HG03159 (cell line): ENCODE data around the gene FGF11.
A peak's percentile ranks its signal among the peaks of the same experiment; 100 is the strongest.

Experiments used
- ATAC-seq: cut with Tn5 transposase; IDR thresholded peaks from one replicate; pipeline ENCODE4 v1.9.1; 2021; ENCODE audit warnings: mild to moderate bottlenecking, moderate library complexity; ENCODE audit not compliant: unreplicated experiment

Gene FGF11

DNA sequence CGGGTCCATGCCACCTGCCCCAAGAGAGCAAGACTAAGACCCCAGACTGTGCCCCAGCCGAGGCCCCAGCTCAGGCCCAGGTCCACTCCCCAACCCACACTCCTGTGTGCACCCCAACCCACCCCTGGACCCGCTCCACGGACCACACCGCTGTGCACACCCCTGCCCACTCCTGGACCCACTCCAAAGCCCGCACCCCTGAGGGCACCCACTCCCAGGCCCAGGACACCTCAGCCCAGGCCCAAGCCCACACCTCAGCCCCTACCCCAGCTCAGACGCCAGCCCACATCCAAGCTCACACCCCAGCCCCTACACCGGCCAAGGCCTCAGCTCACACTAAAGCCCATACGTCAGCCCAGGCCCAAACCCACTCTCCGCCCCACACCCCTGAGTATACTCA lies 9.6 kb upstream of the FGF11 start:
- ATAC-seq: no peak

DNA sequence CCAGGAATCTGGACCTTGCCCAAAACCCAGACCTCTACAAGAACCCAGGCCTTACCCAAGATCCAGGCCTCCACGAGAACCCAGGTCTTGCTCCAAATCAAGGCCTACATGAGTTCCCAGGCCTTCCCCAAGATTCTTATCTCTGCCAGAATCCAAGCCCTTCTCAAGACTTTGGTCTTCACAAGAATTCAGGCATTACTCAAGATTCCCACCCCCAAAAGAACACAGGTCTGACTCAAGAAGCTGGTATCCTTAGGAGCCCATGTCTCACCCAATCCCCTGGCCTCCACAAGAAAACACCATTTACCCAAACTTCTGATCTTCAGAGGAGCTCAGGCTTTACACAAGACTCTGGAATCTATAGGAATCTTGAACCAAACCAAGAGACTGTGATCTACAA lies 8.1 kb upstream of the FGF11 start:
- ATAC-seq: no peak

- no peak for ATAC-seq
These were observed 7.0 kb upstream of the FGF11 start for GRCh38 chr17:7432296-7432695.

GRCh38 chr17:7435676-7436555 lies 3.4 kb upstream of the FGF11 start:
- peak; percentile 12 for ATAC-seq

- ATAC-seq: no peak
These were observed 2.5 kb upstream of the FGF11 start for GRCh38 chr17:7436556-7437368.

- ATAC-seq: no peak
These were observed 1.9 kb upstream of the FGF11 start for GRCh38 chr17:7437369-7437863.

- no peak for ATAC-seq
These were observed 1.2 kb upstream of the FGF11 start for GRCh38 chr17:7437950-7438614.

DNA sequence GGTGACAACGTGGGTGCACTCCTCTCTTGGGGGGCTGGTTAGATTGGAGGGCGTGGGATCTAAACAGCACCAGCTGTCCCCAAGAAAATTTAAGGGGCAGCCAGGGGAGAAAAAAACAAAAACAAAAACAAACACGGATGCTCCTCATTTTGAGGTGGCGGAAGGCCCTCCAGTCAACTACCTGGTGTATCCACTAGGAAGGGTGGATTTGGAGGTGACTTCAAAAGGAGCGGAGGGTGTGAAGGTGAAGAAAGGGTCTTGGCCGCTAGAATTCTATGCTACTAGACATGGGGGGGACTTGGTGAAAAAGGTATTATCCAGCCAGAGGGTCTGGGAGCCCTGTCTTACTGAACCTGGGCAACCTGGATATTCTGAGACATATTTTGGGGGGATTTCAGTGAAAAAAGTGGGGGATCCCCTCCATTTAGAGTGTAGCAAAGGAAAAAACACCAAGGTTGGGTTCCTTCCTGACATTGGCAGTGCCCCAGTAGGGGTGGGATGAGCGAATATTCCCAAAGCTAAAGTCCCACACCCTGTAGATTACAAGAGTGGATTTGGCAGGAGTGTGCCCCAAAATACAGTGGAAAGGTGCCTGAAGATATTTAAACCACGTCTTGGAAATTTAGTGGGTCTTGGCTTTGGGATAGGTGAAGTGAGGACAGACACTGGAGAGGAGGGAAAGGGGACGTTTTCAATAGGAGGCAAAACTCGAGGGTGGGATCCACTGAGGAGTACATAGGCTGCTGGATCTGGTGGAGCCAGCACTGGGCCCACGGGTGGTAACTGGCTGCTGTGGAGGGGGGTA lies 454 bp upstream of the FGF11 start:
- no peak for ATAC-seq

DNA sequence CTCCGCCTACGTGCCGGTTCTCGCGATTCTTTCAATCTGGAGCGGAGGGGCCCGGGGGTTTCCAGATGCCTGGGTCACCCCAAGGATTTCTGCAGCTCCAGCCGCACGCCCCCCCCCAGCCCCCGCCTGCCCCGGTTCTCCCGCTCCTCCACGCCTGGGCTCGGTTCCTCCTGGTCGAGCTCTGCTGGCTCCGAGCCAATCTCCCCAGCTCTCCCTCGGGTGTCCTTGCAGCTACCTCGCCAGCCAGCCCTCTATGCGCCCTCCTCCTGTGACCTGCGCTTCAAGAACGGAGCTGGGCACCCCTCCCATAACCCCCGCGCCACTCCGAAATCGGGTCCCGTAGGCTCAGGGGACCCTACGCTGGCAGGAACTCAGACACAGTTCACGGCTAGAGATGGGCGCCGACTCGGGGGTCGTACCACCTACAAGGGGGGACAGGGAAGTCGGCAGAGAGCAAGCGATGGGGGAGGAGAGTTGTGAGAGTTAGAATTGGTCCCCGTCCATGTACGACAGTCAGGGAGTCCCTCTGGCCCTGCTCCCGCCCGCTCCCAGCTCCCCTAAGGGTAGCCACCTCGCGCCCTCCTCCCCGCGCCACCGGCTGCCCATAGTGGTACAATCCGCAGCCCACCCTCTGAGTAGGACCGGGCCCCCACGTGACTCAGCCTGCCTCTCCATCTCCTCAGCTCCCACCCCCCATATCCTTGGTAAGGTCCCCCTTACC lies 961 bp downstream of the FGF11 start:
- ATAC-seq: no peak

DNA sequence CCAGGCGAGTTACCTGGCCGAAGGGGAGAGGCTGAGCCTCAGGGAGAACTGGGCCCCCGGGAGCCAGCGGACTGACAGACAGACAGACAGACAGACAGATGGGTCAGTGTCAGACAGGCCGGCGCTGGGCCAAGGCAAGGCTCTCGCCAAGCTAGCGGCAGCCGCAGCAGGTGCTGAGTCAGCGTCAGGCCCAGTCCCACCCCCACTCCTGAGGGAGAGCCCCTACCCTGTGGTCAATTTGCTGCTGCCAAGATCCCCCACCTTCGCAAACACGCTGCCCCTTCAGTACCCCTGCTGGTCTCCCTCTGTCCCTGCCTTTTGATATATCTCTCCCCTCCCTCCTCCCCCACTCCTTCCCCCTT lies 1.5 kb downstream of the FGF11 start:
- ATAC-seq: no peak

- ATAC-seq: no peak
These were observed 2.0 kb downstream of the FGF11 start for GRCh38 chr17:7441266-7441665.

GRCh38 chr17:7442142-7442541 lies 2.8 kb downstream of the FGF11 start:
- ATAC-seq: no peak

- ATAC-seq: no peak
These were observed 4.5 kb downstream of the FGF11 start for GRCh38 chr17:7443499-7444485.

DNA sequence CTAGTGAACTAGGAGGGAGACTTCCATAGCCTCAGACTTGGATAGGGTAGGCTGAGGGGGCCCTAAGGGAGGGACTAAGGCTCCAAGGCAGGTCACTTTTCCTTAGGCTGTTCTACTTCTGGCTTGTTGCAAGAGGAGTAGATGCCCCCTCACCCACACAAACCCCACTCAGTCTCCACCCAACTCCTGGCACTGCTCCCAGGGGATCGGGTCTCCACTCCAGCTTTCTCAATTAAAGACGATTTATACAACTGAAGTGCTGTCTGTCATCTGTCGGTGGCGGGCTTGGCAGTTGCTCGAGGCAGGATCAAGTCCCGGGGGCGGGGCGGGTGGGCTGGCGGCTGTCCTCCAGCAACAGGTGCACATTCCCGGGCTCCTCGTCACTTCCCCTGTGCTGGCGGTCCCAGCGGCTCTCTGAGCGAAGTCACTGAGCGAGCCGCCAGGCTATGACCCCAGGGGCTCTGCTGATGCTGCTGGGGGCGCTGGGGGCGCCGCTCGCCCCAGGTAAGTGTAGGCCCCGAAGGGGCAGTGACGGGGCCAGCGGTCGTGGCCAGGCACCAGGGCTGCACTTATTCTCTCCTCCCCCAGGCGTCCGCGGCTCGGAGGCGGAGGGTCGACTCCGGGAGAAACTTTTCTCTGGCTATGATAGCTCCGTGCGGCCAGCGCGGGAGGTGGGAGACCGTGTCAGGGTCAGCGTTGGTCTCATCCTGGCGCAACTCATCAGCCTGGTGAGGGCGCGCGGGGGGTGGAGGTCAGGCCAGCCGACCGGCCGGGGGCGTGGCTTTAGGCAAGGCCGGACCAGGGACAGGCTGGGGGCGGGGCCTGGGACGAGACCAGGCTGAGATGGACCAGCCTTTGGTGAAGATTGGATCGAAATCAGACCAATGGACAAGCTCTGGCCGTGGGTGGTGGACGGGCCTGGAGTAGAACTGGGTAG lies 5.6 kb downstream of the FGF11 start, which contains the start of gene CHRNB1:
TSS of gene CHRNB1 (plus strand) at position 380 of the 937 bp plus-strand sequence. CDS start at position 447, 67 bp downstream.
- ATAC-seq: no peak

- ATAC-seq: no peak
These were observed 6.3 kb downstream of the FGF11 start for GRCh38 chr17:7445619-7445968.

- no peak for ATAC-seq
These were observed 9.1 kb downstream of the FGF11 start for GRCh38 chr17:7448461-7448860.

GRCh38 chr17:7459961-7460545 lies 20.7 kb downstream of the FGF11 start:
- ATAC-seq: no peak
